DND-41 (cell line): Measurements from ENCODE around the gene DOLPP1.

Experiments
- ATAC-seq: fragments of 200-7000 bp; cut with Tn5 transposase; 3 replicates; pipeline ENCODE4 v1.9.1; 2021; ENCODE audit warnings: low read depth; ENCODE audit not compliant: insufficient read depth
- DNase-seq: peaks from one replicate; pipeline ENCODE4 v3.0.0-alpha.2; 2020
- H2AFZ ChIP-seq: 2 replicates; pipeline ENCODE4 v1.6.0; 2012; ENCODE audit warnings: low read depth, low read length
- H3K27ac ChIP-seq: 2 replicates; pipeline ENCODE4 v1.5.1; 2012; ENCODE audit warnings: low read length, inconsistent platforms
- H3K27me3 ChIP-seq: fragments of 200-600 bp; sonication (generic); 2 replicates; pipeline ENCODE4 v1.6.0; 2012; ENCODE audit warnings: low read length, mild to moderate bottlenecking, inconsistent platforms; ENCODE audit not compliant: insufficient read depth, poor library complexity
- H3K36me3 ChIP-seq: 2 replicates; pipeline ENCODE4 v1.5.1; 2012; ENCODE audit warnings: low read length, inconsistent platforms; ENCODE audit not compliant: insufficient read depth
- H3K4me1 ChIP-seq: 2 replicates; pipeline ENCODE4 v1.5.1; 2012; ENCODE audit warnings: mild to moderate bottlenecking, low read length; ENCODE audit not compliant: insufficient read depth
- H3K4me2 ChIP-seq: 2 replicates; pipeline ENCODE4 v1.6.0; 2012; ENCODE audit warnings: mild to moderate bottlenecking, moderate library complexity, low read length, inconsistent platforms; ENCODE audit not compliant: insufficient read depth
- H3K4me3 ChIP-seq, 2 experiments: fragments of 200-600 bp in 1 of 2; shearing (Covaris generic) in 1 of 2; 2 replicates each; pipeline ENCODE4 v1.5.1; 2012 to 2016; ENCODE audit warnings: inconsistent platforms in 2 of 2, low read length in 2 of 2, mild to moderate bottlenecking in 2 of 2, low read depth in 1 of 2, moderate library complexity in 1 of 2
- H3K79me2 ChIP-seq: 2 replicates; pipeline ENCODE4 v1.6.0; 2012; ENCODE audit warnings: low read length, inconsistent platforms; ENCODE audit not compliant: insufficient read depth
- H3K9ac ChIP-seq: 2 replicates; pipeline ENCODE4 v1.6.0; 2012; ENCODE audit warnings: low read depth, mild to moderate bottlenecking, inconsistent platforms, low read length, moderate library complexity
- H3K9me3 ChIP-seq: 2 replicates; pipeline ENCODE4 v1.5.1; 2012; ENCODE audit warnings: low read length, moderate library complexity, mild to moderate bottlenecking, inconsistent platforms; ENCODE audit not compliant: insufficient read depth, severe bottlenecking
- H4K20me1 ChIP-seq: 2 replicates; pipeline ENCODE4 v1.6.0; 2012; ENCODE audit warnings: low read length; ENCODE audit not compliant: insufficient read depth
- EZH2 ChIP-seq: IDR thresholded peaks from 3 replicates; pipeline ENCODE4 v1.6.1; 2012; ENCODE audit warnings: borderline replicate concordance, low read depth, mild to moderate bottlenecking, moderate library complexity, low read length, inconsistent platforms; ENCODE audit not compliant: severe bottlenecking
- TF ChIP-seq, protein P1 (sequence below): IDR thresholded peaks from 2 replicates; pipeline ENCODE4 v1.5.1; 2012; ENCODE audit warnings: borderline replicate concordance, low read length, moderate library complexity, mild to moderate bottlenecking; ENCODE audit not compliant: poor library complexity, severe bottlenecking; ENCODE audit errors: extremely low read depth

Gene DOLPP1

GRCh38 chr9:129080601-129081387, at the start of gene DOLPP1:
TSS of gene DOLPP1 (plus strand) at chr9:129081111. CDS start at chr9:129081132, 21 bp downstream.
- peak; percentile 99 for DNase-seq

DNA sequence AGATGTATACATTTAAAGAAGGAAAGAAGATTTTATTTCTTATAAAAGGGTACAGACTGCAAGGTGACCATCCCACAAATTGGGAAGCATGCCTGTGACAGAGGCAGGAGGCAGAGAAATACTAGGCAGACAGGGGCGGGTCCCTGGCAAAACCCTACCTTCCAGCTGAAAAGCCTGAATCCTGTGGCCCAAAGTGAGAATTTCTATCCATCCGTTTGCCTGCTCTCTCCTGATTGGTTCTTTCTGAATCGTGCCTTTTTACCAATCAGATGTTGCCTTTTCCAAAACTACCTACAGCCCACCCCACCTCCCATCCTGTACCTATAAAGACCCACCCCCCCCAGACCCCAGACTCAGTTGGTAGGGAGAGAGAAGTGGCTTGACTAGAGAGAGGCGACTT, 49.4 kb upstream of the DOLPP1 start:
- H4K20me1 ChIP-seq: peaks cover 11% of the 10 kb centered on the region
- H2AFZ ChIP-seq: no peak overlapping the region
- H3K27me3 ChIP-seq: no peaks in the 10 kb centered on the region
- TF ChIP-seq EZH2: no peak
- TF ChIP-seq, protein P1, sequence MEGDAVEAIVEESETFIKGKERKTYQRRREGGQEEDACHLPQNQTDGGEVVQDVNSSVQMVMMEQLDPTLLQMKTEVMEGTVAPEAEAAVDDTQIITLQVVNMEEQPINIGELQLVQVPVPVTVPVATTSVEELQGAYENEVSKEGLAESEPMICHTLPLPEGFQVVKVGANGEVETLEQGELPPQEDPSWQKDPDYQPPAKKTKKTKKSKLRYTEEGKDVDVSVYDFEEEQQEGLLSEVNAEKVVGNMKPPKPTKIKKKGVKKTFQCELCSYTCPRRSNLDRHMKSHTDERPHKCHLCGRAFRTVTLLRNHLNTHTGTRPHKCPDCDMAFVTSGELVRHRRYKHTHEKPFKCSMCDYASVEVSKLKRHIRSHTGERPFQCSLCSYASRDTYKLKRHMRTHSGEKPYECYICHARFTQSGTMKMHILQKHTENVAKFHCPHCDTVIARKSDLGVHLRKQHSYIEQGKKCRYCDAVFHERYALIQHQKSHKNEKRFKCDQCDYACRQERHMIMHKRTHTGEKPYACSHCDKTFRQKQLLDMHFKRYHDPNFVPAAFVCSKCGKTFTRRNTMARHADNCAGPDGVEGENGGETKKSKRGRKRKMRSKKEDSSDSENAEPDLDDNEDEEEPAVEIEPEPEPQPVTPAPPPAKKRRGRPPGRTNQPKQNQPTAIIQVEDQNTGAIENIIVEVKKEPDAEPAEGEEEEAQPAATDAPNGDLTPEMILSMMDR: no peak
- H3K4me3 ChIP-seq: no peak overlapping the region
- H3K27ac ChIP-seq: no peak overlapping the region
- DNase-seq: no peak
- no peak for ATAC-seq
- no peaks in the 10 kb centered on the region for H3K9me3 ChIP-seq
- H3K4me1 ChIP-seq: peaks cover 24% of the 10 kb centered on the region
- peaks cover 15% of the 10 kb centered on the region for H3K79me2 ChIP-seq
- H3K4me2 ChIP-seq: no peak overlapping the region
- H3K9ac ChIP-seq: no peak overlapping the region
- peaks cover 3% of the 10 kb centered on the region; the same call in 1 of the 2 replicates for H3K36me3 ChIP-seq

More at GRCh38 chr9:129080601-129081387, at the start of gene DOLPP1:
- Histone ChIP-seq H3K27me3 (no peaks in the 10 kb centered on the region), H3K9ac (peak within 1 kb of the TSS; percentile 84), H2AFZ (peak within 1 kb of the TSS; percentile 94), H3K36me3 (peaks cover 25% of the 10 kb centered on the region), H3K9me3 (no peaks in the 10 kb centered on the region), H3K4me1 (peaks cover 37% of the 10 kb centered on the region), H4K20me1 (peaks cover 24% of the 10 kb centered on the region), H3K4me2 (peak within 1 kb of the TSS; percentile 76), H3K4me3 (peak within 1 kb of the TSS; percentile 91 to 96), H3K79me2 (peaks cover 28% of the 10 kb centered on the region), H3K27ac (peak within 1 kb of the TSS; percentile 85)
- TF ChIP-seq, protein P1: no peak
- TF ChIP-seq EZH2: peak; percentile 94
- ATAC-seq: peak; percentile 95

DNA sequence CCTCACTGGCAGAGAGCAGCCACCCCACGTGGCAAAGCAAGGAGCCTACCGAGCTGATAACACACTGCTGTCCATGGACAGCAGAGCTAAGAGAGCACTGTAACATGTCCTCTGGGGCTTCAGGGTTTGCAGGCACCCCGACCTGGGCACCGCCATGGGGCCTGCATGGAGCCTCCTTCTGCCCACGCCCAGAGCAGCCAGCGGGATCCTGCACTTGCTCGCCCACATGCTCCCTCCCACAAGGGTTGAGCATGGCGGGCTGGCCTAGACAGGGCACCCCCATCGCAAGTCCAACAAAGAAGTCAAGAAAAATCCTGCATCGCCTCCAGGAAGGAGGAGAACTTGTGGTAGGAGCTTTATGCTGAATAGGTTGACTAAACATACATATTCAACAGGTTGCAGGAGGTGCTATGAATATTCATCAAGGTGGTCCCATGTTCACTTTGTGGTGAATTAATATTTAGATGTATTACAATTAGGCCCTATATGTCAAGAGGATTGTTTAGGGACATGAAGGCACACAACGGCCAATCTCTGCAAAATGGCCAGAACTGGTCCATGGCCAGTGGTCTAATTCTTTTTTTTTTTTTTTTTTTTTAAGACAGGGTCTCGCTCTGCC, 48.3 kb upstream of the DOLPP1 start:
- H3K4me1 ChIP-seq: peaks cover 21% of the 10 kb centered on the region
- no peaks in the 10 kb centered on the region for H3K9me3 ChIP-seq
- peaks cover 8% of the 10 kb centered on the region for H4K20me1 ChIP-seq
- TF ChIP-seq, protein P1: no peak
- TF ChIP-seq EZH2: no peak
- no peak overlapping the region for H3K4me3 ChIP-seq
- H3K27me3 ChIP-seq: no peaks in the 10 kb centered on the region
- H3K4me2 ChIP-seq: no peak overlapping the region
- ATAC-seq: no peak
- H2AFZ ChIP-seq: no peak overlapping the region
- peaks cover under 1% of the 10 kb centered on the region; the same call in 1 of the 2 replicates for H3K36me3 ChIP-seq
- no peak overlapping the region for H3K9ac ChIP-seq
- H3K27ac ChIP-seq: no peak overlapping the region
- DNase-seq: no peak
- H3K79me2 ChIP-seq: peaks cover 15% of the 10 kb centered on the region
